ENCODE data around the gene SH3TC2.

Gene SH3TC2

DNA sequence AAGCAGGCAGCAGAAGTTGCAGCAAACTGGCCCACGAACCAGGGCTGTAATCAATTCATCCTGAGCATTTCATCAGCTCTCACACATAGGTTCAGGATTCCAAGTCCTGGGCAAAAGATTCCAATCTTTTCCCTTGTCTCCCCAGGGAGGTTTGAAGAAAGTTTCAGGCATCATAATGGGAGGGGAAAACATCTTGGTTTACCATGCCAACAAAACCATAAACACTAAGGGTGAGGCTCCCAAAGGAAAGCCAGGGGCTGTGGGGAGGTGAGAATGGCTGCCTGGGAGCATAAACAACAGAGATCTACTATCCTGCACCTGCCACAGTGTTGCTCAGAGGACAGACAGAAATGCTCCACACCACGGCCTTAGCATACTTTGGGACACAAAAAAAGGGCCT, 94.6 kb downstream of the SH3TC2 start:
- no peaks in the 10 kb centered on the region for H3K36me3 Mint-ChIP-seq (ENCODE audit: low read depth)
- H3K27ac Mint-ChIP-seq: no peak overlapping the region
- H3K4me3 Mint-ChIP-seq: no peak overlapping the region
- H3K27me3 Mint-ChIP-seq: peaks cover 8% of the 10 kb centered on the region
- no peaks in the 10 kb centered on the region for H3K9me3 Mint-ChIP-seq
- H3K4me1 Mint-ChIP-seq (ENCODE audit: low read depth): peaks cover 5% of the 10 kb centered on the region

- H3K9me3 Mint-ChIP-seq: no peaks in the 10 kb centered on the region
- no peak overlapping the region for H3K4me3 Mint-ChIP-seq
- H3K36me3 Mint-ChIP-seq (ENCODE audit: low read depth): no peaks in the 10 kb centered on the region
- no peak overlapping the region for H3K27ac Mint-ChIP-seq
- H3K27me3 Mint-ChIP-seq: peaks cover 8% of the 10 kb centered on the region
- H3K4me1 Mint-ChIP-seq (ENCODE audit: low read depth): peaks cover 5% of the 10 kb centered on the region
Measured at GRCh38 chr5:148967783-148968182, 95.1 kb downstream of the SH3TC2 start.

GRCh38 chr5:148966938-148967337, 95.9 kb downstream of the SH3TC2 start:
- Mint-ChIP-seq H3K4me3 (no peak overlapping the region), H3K27ac (no peak overlapping the region), H3K36me3 (ENCODE audit: low read depth) (no peaks in the 10 kb centered on the region), H3K4me1 (ENCODE audit: low read depth) (peaks cover 5% of the 10 kb centered on the region), H3K9me3 (no peaks in the 10 kb centered on the region), H3K27me3 (peaks cover 2% of the 10 kb centered on the region)

GRCh38 chr5:148966348-148966747, 96.5 kb downstream of the SH3TC2 start:
- H3K4me1 Mint-ChIP-seq (ENCODE audit: low read depth): peaks cover 5% of the 10 kb centered on the region
- H3K4me3 Mint-ChIP-seq: no peak overlapping the region
- H3K27me3 Mint-ChIP-seq: no peaks in the 10 kb centered on the region
- H3K27ac Mint-ChIP-seq: no peak overlapping the region
- no peaks in the 10 kb centered on the region for H3K36me3 Mint-ChIP-seq (ENCODE audit: low read depth)
- no peaks in the 10 kb centered on the region for H3K9me3 Mint-ChIP-seq

DNA sequence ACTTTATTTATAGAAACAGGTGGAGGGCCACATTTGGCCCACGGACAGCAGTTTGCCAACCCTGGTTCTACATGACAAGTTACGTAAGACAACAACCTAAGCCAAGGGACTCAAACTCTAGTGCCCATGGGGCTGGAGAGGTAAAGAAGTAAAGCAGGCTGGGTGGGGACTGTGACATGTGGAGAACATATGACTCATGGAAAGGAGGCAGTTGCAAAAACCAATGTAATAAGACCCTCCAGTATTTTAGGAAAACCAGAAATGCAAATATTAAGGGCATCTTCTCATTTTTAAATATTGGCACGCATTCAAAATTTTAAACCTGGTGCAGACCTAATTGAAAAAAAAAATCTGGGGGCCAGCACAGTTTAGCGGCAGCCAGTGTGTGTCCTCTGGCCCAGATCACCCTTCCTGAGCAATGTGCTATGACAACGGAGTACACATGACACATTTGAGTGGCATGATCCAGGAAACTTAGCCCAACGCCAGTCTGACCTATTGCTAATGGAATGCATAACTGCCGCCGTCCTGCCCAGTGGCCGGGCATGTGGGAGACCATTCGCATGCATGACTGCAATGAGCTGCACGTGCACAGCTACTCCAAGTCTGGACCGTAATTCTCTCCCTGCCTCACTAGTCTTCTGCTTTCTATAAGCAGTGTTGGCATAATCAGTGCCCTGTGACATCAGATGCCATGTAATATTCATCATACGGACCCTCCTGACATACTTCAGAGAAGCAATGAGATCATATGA, 97.2 kb downstream of the SH3TC2 start:
- H3K9me3 Mint-ChIP-seq: no peaks in the 10 kb centered on the region
- H3K27me3 Mint-ChIP-seq: no peaks in the 10 kb centered on the region
- peaks cover 5% of the 10 kb centered on the region for H3K4me1 Mint-ChIP-seq (ENCODE audit: low read depth)
- H3K4me3 Mint-ChIP-seq: no peak overlapping the region
- no peaks in the 10 kb centered on the region for H3K36me3 Mint-ChIP-seq (ENCODE audit: low read depth)
- no peak overlapping the region for H3K27ac Mint-ChIP-seq

GRCh38 chr5:148963664-148964063, 99.2 kb downstream of the SH3TC2 start:
- Mint-ChIP-seq H3K27me3 (no peaks in the 10 kb centered on the region), H3K4me1 (ENCODE audit: low read depth) (peaks cover 5% of the 10 kb centered on the region), H3K4me3 (no peak overlapping the region), H3K36me3 (ENCODE audit: low read depth) (no peaks in the 10 kb centered on the region), H3K9me3 (no peaks in the 10 kb centered on the region), H3K27ac (no peak overlapping the region)

DNA sequence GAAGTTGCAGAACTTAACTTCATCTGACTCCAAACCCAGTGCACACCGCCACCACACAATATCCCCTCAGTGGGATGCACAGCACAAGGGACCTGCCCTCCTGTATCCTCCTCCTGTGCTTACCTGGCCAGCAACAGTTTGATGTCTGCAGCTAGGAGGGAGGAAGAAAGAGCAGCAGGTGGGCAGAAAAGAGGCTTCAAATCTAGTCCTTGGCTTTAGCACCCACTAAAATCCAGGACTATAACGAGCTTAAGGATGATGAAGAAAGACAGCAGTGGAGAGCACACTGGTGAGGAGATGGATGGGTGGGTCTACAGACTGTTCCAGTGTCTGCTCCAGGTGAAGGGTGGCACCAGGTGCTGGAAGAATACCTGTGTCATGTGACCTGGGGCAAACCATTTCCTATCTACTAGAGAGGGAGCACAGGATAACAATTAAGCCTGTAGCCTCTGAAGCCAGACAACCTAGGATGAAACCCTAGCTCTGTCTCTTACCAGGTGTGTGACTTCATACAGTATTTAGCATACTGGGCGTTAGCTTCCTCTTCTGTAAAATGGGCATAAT, 100.0 kb downstream of the SH3TC2 start:
- H3K27me3 Mint-ChIP-seq: no peaks in the 10 kb centered on the region
- peaks cover 5% of the 10 kb centered on the region for H3K4me1 Mint-ChIP-seq (ENCODE audit: low read depth)
- no peaks in the 10 kb centered on the region for H3K36me3 Mint-ChIP-seq (ENCODE audit: low read depth)
- no peak overlapping the region for H3K4me3 Mint-ChIP-seq
- H3K27ac Mint-ChIP-seq: no peak overlapping the region
- H3K9me3 Mint-ChIP-seq: no peaks in the 10 kb centered on the region

- no peaks in the 10 kb centered on the region for H3K36me3 Mint-ChIP-seq (ENCODE audit: low read depth)
- H3K4me3 Mint-ChIP-seq: no peak overlapping the region
- H3K27me3 Mint-ChIP-seq: no peaks in the 10 kb centered on the region
- H3K27ac Mint-ChIP-seq: no peak overlapping the region
- H3K4me1 Mint-ChIP-seq (ENCODE audit: low read depth): peaks cover 5% of the 10 kb centered on the region
- no peaks in the 10 kb centered on the region for H3K9me3 Mint-ChIP-seq
Measured at GRCh38 chr5:148962200-148962550, 100.7 kb downstream of the SH3TC2 start.

GRCh38 chr5:148961261-148962199, 101.3 kb downstream of the SH3TC2 start:
- H3K4me3 Mint-ChIP-seq: no peak overlapping the region
- no peak overlapping the region for H3K27ac Mint-ChIP-seq
- no peaks in the 10 kb centered on the region for H3K27me3 Mint-ChIP-seq
- peaks cover 5% of the 10 kb centered on the region for H3K4me1 Mint-ChIP-seq (ENCODE audit: low read depth)
- no peaks in the 10 kb centered on the region for H3K9me3 Mint-ChIP-seq
- no peaks in the 10 kb centered on the region for H3K36me3 Mint-ChIP-seq (ENCODE audit: low read depth)

- no peaks in the 10 kb centered on the region for H3K9me3 Mint-ChIP-seq
- H3K27me3 Mint-ChIP-seq: no peaks in the 10 kb centered on the region
- no peaks in the 10 kb centered on the region for H3K36me3 Mint-ChIP-seq (ENCODE audit: low read depth)
- no peak overlapping the region for H3K27ac Mint-ChIP-seq
- no peak overlapping the region for H3K4me3 Mint-ChIP-seq
- H3K4me1 Mint-ChIP-seq (ENCODE audit: low read depth): peaks cover 5% of the 10 kb centered on the region
Measured at GRCh38 chr5:148960070-148960769, 102.6 kb downstream of the SH3TC2 start.

DNA sequence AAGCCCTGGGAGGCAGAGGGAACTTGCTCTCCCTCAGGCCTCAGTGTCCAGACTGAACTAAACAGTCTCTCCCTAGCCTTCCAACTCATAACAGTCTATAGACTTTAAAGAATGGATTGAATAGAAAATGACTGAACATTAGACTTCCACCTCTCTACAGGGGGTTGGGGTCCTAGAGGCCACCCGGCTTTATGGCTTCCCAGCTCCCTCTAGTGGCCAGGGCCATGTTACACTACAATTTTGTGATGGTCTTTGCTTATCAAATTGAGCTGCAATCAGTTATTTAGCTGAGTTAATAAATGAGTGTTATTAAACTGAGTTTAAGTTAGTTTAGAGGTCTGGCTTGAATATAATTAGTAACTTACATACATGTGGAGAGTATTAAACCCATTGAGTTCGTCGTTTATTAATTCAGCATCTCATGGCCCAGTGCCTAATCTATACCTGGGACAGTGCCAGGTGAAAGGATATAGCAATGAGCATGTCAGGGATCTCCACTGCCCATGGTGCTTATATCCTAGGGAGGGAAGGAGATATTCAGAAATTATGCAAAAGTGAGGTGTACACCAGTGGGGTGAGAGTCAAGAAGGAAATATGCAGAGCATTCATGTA, 105.2 kb downstream of the SH3TC2 start:
- Mint-ChIP-seq H3K4me1 (ENCODE audit: low read depth) (no peaks in the 10 kb centered on the region), H3K36me3 (ENCODE audit: low read depth) (no peaks in the 10 kb centered on the region), H3K4me3 (no peak overlapping the region), H3K9me3 (no peaks in the 10 kb centered on the region), H3K27me3 (no peaks in the 10 kb centered on the region), H3K27ac (no peak overlapping the region)

- Mint-ChIP-seq H3K4me3 (no peak overlapping the region), H3K36me3 (ENCODE audit: low read depth) (no peaks in the 10 kb centered on the region), H3K9me3 (no peaks in the 10 kb centered on the region), H3K27ac (no peak overlapping the region), H3K27me3 (no peaks in the 10 kb centered on the region), H3K4me1 (ENCODE audit: low read depth) (no peaks in the 10 kb centered on the region)
Measured at GRCh38 chr5:148956477-148957385, 106.1 kb downstream of the SH3TC2 start.

Data from stimulated activated naive CD8-positive, alpha-beta T cell treated with anti-CD3 and anti-CD28 coated beads, Interleukin-15, Interleukin-2, amounts not matched to agents 100 ng/mL and 50 ng/mL, for 24 hours (primary cell).